NCI-H226 (cell line): ENCODE results near the gene MYEOV.

Source experiments
- DNase-seq: peaks from one replicate; pipeline ENCODE4 v3.0.0-alpha.2; 2015

MYEOV gene

DNA sequence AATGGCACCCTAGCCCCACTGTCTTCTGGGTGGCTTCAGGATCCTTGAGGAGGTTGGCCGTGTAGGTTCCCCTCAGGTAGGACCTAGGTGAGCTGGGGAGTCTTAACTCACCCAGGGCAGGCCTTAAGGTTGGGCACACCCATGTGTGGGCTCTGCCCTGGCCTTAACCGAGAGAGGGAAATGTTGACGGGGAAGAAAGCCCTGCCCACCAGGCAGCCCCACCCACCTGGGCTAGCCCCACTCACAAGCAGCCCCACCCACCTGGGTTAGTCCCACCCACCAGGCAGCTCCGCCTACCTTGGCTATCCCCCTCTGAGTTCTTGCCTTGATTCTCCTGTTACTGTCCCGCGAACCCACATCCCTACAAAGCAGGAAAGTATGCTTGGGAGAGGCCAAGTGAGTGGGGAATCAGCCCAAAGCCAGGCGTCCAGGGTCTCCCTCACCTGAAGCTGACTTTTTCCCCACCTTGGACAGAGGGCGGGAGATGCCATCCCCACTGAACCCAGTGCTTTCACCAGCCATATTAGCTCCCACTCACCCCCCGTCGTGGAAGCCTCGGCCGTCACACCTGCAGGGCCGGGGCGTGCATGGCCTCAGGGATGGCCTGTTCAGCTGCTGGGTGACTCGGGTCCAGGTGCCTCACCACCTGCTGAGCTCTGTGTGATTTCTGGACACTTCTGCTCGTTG, at the start of gene MYEOV:
Gene MYEOV (plus strand): TSS at position 337 of the 687 bp plus-strand sequence. CDS start 1,200 bp downstream, outside the sequence.
- peak; percentile 46 for DNase-seq

DNA sequence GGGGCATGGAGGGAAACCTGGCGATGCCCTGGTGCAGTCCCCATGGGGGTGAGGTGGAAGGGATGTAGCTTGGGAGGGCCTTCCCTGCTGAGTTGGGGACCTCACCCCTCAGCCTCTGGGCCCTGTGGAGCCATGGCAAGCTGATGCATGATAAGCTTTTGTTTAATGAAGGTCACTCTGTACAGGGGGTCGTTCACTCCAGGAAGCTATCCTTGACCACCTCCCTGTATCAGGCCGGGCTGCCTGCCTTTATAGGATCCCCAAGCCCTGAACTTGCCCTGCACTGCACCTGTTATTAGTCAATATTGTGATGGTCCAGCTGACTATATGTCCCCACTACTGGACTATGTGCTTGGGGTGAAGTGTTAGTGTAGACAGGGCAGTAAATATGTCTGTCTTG, 49.7 kb upstream of the MYEOV start:
- DNase-seq = no peak

DNA sequence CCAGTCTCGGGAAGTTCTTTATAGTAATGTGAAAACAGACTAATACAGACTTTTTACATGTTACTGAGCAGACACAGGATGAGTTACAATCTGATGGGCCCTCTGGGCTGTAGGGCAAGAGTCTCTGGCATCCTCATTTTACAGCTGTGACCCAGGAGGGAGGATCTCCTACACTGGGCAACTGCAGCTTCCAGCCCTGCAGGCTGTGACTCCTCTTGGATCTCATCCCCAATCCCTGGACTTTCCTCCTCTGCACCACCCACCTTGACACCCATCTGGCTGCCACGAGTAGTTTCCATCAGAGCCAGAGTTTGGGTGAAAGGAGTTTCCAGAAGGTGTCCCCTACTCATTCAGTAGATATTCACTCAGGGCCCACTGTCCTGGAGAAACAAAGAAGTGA, 48.9 kb upstream of the MYEOV start:
- no peak for DNase-seq

DNA sequence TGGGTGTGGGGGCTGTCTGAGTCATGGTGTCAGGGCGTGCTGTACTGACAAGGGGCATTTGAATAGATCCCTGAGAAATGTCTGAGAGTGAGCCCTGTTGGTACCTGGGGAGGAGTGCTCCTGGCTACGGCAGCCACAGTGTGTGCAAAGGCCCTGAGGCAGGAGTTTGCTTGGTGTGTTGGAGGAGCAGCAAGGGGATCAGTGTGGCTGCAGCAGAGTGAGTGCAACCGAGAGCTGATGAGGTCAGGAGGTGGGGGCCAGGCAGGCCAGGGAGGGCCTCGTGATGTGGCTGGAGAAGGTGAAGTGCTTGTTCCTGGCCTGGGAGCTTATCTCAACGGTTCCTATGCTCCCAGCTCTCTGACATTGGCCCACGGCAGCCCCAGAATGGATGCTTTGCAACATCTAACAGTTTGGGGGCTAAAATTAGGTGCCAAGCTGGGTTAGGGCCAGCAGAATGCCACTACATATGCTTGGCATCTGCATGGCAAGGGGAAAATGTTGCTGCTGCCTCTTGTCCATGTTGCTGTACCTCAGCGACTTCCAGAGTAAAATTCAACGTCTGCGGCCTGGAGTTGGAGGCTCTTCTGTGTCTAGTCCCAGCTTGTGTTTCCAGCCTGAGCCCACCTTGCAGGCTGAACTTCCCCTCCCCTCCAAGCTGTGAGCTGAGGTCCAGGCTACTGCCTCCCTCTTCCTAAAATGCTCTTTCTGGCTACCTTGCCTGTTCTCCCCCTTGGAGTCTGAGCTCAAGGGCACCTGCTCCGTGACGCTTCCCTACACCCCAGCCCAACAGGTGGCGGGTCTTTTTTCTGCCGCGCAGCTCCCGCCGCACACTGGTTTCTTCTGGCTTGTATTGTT, 48.2 kb upstream of the MYEOV start:
- DNase-seq = no peak

DNA sequence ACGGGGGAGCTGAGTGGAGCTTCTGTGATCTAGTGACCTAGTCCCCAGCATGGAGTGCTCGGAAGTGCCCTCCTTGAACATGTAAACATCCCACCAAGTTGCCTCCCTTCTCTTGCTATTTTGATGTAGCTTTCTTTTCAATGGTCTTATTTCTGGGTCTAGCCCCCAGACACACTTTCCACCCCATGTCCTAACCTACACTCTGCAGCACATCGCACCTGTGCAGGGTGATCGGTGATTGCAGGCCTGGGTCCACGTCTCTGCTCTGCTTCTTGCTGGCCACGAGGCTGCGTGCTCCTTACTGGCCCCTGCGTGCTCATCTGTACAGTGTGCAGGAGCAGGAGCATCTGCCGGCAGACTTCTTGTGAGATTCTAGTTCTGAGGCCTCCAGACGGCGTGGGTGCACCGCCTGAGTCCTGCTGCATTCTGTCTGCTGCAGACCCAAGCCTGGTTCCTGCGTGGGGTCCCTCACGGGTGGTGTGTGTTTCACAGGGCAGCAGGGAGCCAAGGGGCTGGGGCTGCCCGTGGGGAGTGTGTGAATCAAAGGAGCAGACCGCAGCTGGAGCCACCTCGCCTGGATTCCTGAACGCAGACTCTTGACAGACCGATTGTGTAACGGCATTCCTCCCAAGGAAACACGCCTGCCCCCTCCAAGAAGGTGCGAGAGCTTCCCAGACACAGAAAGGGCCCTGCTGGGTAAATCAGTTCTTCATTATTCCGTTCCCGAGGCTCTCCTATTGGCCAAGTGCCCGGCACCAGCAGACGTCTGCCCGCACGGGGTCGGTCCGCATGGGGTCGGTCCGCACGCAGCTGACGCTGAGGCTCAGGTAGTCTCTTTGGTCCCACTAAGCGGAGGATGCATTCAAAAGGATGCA, 44.4 kb upstream of the MYEOV start:
- DNase-seq = peak; percentile 63

GRCh38 chr11:69250186-69251056, 43.5 kb upstream of the MYEOV start:
- no peak for DNase-seq

DNA sequence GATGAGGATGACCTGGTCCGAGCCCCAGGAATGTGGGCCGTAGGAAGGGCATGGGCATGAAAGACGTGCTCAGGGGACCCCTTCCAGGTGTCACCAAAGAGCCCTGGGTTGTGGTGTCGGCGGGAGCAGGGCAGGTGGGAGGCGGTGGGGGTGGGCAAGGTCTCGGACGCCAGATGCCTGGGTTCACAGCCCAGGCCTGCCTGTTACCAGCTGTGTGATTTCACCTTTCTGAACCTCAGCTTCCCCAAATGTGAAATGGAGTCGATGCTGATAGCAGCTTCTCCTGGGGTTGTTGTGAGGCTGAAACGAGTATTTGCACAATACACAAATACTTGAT, 42.9 kb upstream of the MYEOV start:
- no peak for DNase-seq

DNA sequence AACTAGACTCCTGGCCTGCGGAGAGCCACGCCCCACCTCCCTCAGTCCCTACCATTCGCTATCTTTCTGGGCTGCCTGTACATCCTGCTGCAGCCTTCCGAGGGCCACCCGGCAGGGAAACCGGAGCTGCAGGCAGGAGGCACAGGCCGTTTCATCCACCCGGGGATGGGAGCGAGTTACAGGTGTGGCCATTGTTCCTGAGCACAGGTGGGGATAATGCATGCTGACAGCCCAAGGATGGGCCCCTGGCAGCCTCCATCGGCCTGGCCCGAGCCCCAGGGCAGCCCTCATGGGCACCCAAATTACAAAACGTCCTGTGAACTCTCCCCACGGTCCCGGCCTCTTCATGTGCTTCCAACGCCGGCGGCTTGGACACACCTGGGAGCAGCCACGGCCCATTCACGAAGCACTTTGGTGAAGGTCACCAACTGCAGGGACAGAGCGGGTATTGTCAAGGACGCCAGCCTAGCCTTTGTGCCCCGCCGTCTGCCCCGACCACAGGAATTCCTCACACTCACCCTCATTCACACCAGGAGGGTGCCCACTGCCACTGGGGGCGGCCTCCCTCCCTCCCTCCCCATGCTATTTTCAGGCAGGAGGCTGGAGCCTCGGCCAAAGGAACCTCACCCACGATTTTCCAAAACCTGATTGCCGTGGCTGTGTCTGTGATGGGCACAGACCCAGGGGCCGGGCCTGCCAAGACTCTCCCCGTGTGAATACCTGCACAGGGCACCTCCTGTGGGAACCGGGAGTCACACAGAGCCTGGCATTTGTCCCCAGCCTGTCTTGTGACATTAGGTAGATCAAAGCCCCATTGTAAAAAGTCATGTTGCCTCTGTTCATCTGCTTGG, 42.1 kb upstream of the MYEOV start:
- DNase-seq = no peak

GRCh38 chr11:69252490-69252837, 41.5 kb upstream of the MYEOV start:
- DNase-seq = no peak

- peak; percentile 45 for DNase-seq
Measured at GRCh38 chr11:69253028-69253427, 40.9 kb upstream of the MYEOV start.

DNA sequence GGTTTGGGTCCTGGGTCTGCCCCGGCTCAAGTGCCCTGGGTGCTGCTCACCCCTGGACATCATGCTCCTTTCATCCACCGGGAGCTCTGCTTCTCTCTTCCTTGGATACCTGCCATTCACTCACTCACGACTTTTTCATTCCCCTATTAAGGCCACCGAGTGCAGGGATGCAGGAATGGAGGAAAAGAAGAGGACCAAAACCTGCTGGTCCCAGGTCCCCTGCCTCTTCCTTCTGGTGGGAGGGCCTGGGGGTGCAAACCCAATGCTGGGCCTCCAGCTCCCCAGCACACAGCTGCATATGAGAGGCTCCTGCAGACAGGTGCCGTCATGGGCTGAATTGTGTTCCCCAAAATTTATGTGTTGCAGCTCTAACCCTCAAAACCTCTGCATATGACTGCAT, 36.8 kb upstream of the MYEOV start:
- DNase-seq = no peak

GRCh38 chr11:69257838-69258658, 35.9 kb upstream of the MYEOV start:
- no peak for DNase-seq

DNA sequence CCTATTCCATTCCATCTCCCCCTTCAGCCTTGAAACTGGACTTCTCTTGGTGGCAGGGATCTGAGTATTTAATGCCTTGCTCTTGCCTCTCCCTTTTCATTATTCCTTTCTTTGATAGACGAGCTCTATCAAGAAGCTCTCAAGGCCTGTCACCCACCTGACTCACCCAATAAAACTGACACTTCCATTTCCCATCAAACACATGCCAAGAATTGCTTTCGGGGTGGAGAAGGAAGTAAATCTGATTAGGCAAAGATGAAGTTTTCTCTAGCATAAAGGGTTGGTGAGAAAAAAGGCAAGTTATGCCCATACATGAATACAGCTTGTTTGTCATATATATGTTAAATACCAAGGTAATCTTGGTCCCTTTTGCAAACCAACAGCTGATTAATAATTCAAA, 34.9 kb upstream of the MYEOV start:
- no peak for DNase-seq

GRCh38 chr11:69260622-69261021, 33.3 kb upstream of the MYEOV start:
- peak; percentile 21 for DNase-seq

DNA sequence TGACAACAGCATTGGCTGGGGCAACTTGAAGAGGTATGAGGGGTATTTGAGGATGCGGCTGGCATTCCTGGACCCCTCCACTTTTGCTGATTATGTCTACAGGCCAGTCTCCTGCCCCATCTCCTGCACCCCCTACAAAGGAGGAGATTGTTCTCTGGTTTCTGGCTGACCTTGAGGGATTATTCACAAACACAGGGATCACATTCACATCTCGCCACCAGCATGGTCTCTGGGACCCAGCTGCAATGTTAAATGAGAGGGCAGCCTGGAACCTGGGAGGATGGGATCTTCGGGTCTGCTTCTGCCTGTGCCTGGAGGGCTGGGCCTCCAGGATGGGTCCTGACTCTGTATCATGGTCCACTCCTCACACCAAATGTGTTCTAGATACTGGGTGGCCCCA, 32.8 kb upstream of the MYEOV start:
- DNase-seq = no peak

DNA sequence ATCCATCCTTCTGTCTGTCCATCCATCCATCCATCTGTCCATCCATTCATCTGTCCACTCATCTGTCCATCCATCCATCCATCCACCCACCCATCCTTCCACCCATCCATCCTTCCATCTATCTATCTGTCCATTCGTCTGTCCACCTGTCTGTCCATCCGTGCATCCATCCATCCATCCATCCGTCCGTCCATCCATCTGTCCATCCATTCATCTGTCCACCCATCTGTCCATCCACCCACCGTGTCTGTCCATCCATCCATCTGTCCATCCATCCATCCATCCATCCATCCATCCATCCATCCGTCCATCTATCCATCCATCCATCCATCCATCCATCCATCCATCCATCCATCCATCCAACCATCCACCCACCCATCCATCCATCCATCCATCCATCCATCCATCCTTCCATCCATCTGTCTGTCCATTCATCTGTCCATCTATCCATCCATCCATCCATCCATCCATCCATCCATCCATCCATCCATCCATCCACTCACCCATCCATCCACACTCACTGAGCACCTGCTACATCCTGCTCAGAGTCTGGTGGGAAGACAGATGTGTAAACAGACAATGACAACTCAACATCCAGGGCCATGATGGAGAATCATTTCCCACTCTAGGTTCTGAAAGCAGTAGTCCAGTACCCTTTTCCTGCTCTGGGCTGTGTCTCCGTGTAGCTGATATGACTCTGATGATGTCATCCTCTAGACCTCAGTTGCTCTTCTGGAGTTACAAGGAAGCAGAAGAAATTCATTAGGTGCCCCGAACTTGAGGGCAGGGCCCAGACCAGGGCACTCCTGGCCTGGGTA, 30.8 kb upstream of the MYEOV start:
- DNase-seq = no peak

- no peak for DNase-seq
Measured at GRCh38 chr11:69263736-69264052, 30.3 kb upstream of the MYEOV start.

GRCh38 chr11:69264486-69264885, 29.5 kb upstream of the MYEOV start:
- DNase-seq = no peak

- DNase-seq = no peak
Measured at GRCh38 chr11:69265210-69265609, 28.7 kb upstream of the MYEOV start.

GRCh38 chr11:69265911-69266510, 27.9 kb upstream of the MYEOV start:
- no peak for DNase-seq
